ENCODE data around the gene IFI27L1. TPM values are rescaled to one million over a fixed set of nuclear protein-coding genes. Genes with fewer than 3 reads are reported as not detected.

The IFI27L1 gene
- total RNA-seq, 1 experiment from 2014 or later = 19.6 TPM

GRCh38 chr14:94054401-94054800, 26.7 kb upstream of the IFI27L1 start:
- POLR2A ChIA-PET = no interaction called here
- CTCF ChIA-PET = no interaction called here
- no peak for ATAC-seq
- no peak for TF ChIP-seq SIN3A (IDR thresholded peaks at IDR 0.05; ENCODE audit: borderline replicate concordance, insufficient read depth, low read depth, low read length)
- no peak for TF ChIP-seq POLR2AphosphoS5 (IDR thresholded peaks at IDR 0.05; ENCODE audit: low read depth, low read length)
- TF ChIP-seq REST (IDR thresholded peaks at IDR 0.05; ENCODE audit: insufficient read depth in 1 of 2, low read depth in 2 of 2, low read length in 1 of 2) = no peak
- TF ChIP-seq TCF7L2 (IDR thresholded peaks at IDR 0.05; ENCODE audit: low read depth, low read length) = no peak
- TF ChIP-seq CTCF (IDR thresholded peaks at IDR 0.05) = no peak
- no peaks in the 10 kb centered on the region for H3K27me3 ChIP-seq (ENCODE audit: control insufficient read depth, insufficient read depth, low read length)
- BruUV-seq (replicated peaks) = no TSS peak
- no peaks in the 10 kb centered on the region for H3K9me3 ChIP-seq (ENCODE audit: control insufficient read depth, insufficient read depth, low read depth, low read length)
- in situ Hi-C loops (cut with HindIII; ENCODE audit: low pct_unique_long_range_greater_than_20kb, low sequenced_read_pairs) = no loop called here
- intact Hi-C loops (cut with micrococcal nuclease; ENCODE audit: unreplicated experiment) = loop anchor here (5.0 kb wide), 1 partner anchor 83 kb away; no protein-coding TSS in a partner anchor
- H3K4me3 ChIP-seq (ENCODE audit: low read depth in 2 of 2, low read length in 2 of 2) = no peak overlapping the region
- no peaks in the 10 kb centered on the region for H3K4me1 ChIP-seq (ENCODE audit: control insufficient read depth, insufficient read depth, low read length)
- H3K27ac ChIP-seq (ENCODE audit: low read length) = no peak overlapping the region
- peaks cover 5% of the 10 kb centered on the region; the same call in 1 of the 2 replicates for H3K36me3 ChIP-seq (ENCODE audit: control insufficient read depth, insufficient read depth, low read length)
- no peak for DNase-seq (ENCODE audit: low read depth, low spot score)

GRCh38 chr14:94054936-94055335, 26.2 kb upstream of the IFI27L1 start:
- in situ Hi-C loops (cut with HindIII; ENCODE audit: low pct_unique_long_range_greater_than_20kb, low sequenced_read_pairs) = no loop called here

More at GRCh38 chr14:94054936-94055335, 26.2 kb upstream of the IFI27L1 start:
- BruUV-seq (replicated peaks) = no TSS peak
- Histone ChIP-seq H3K9me3 (ENCODE audit: control insufficient read depth, insufficient read depth, low read depth, low read length) (no peaks in the 10 kb centered on the region), H3K4me1 (ENCODE audit: control insufficient read depth, insufficient read depth, low read length) (no peaks in the 10 kb centered on the region), H3K4me3 (ENCODE audit: low read depth in 2 of 2, low read length in 2 of 2) (no peak overlapping the region), H3K27ac (ENCODE audit: low read length) (no peak overlapping the region), H3K27me3 (ENCODE audit: control insufficient read depth, insufficient read depth, low read length) (no peaks in the 10 kb centered on the region), H3K36me3 (ENCODE audit: control insufficient read depth, insufficient read depth, low read length) (peaks cover 5% of the 10 kb centered on the region; the same call in 1 of the 2 replicates)
- DNase-seq (ENCODE audit: low read depth, low spot score) (no peak), ATAC-seq (no peak)
- intact Hi-C loops (cut with micrococcal nuclease; ENCODE audit: unreplicated experiment) = loop anchor here (5.0 kb wide), 1 partner anchor 82 kb away; no protein-coding TSS in a partner anchor
- ChIA-PET POLR2A (no interaction called here), CTCF (no interaction called here)
- no peak for TF ChIP-seq TCF7L2 (IDR thresholded peaks at IDR 0.05; ENCODE audit: low read depth, low read length)
- TF ChIP-seq SIN3A (IDR thresholded peaks at IDR 0.05; ENCODE audit: borderline replicate concordance, insufficient read depth, low read depth, low read length) = no peak
- TF ChIP-seq REST (IDR thresholded peaks at IDR 0.05; ENCODE audit: insufficient read depth in 1 of 2, low read depth in 2 of 2, low read length in 1 of 2) = no peak
- no peak for TF ChIP-seq POLR2AphosphoS5 (IDR thresholded peaks at IDR 0.05; ENCODE audit: low read depth, low read length)
- no peak for TF ChIP-seq CTCF (IDR thresholded peaks at IDR 0.05)

All from Panc1 (cell line).